Heart left ventricle (tissue), 16 donors: ENCODE data around the gene BOD1. TPM values are rescaled to one million over a fixed set of nuclear protein-coding genes. Genes with fewer than 3 reads are reported as not detected.

Experiments
- ATAC-seq, 4 donors: fragments of 200-7000 bp; cut with Tn5 transposase; one replicate each; pipeline ENCODE4 v1.9.1; 2020 to 2022; ENCODE audit warnings: moderate library complexity in 4 of 4, mild to moderate bottlenecking in 3 of 4, moderate number of reproducible peaks in 1 of 4
- DNase-seq, 5 donors: peaks; one replicate each; pipeline ENCODE4 v3.0.0-alpha.2; 2020
- H3K27ac ChIP-seq, 12 donors: fragments of 200-600 bp; sonication (generic) in 4 of 12; one replicate each; pipeline versions ENCODE4 v1.5.0 to v1.8.0; 2016 to 2022; ENCODE audit warnings: mild to moderate bottlenecking in 2 of 12
- H3K27me3 ChIP-seq, 9 donors: fragments of 200-600 bp; sonication (generic) in 2 of 9; one replicate each; pipeline versions ENCODE4 v1.5.1 to v1.8.0; 2016 to 2022; ENCODE audit warnings: mild to moderate bottlenecking in 3 of 9
- H3K36me3 ChIP-seq, 9 donors: fragments of 200-600 bp; sonication (generic) in 2 of 9; one replicate each; pipeline versions ENCODE4 v1.5.0 to v1.8.0; 2018 to 2022; ENCODE audit warnings: mild to moderate bottlenecking in 2 of 9
- H3K4me1 ChIP-seq, 12 donors: fragments of 200-600 bp; sonication (generic) in 4 of 12; one replicate each; pipeline versions ENCODE4 v1.5.0 to v1.8.0; 2016 to 2022; ENCODE audit warnings: mild to moderate bottlenecking in 3 of 12
- H3K4me3 ChIP-seq, 12 donors: fragments of 200-600 bp; sonication (generic) in 4 of 12; one replicate each; pipeline versions ENCODE4 v1.5.0 to v1.8.0; 2017 to 2022; ENCODE audit warnings: mild to moderate bottlenecking in 9 of 12, moderate library complexity in 4 of 12
- H3K9me3 ChIP-seq, 12 donors: fragments of 200-600 bp; sonication (generic) in 4 of 12; one replicate each; pipeline versions ENCODE4 v1.5.0 to v1.8.0; 2016 to 2022; ENCODE audit warnings: mild to moderate bottlenecking in 1 of 12
- POLR2A ChIP-seq, 2 donors: fragments of 450-650 bp; IDR thresholded peaks; one replicate each; pipeline ENCODE4 v1.6.1; 2017; ENCODE audit warnings: antibody characterized with exemption in 2 of 2, mild to moderate bottlenecking in 2 of 2, moderate library complexity in 2 of 2
- WGBS, 4 donors: extraction: QIAGEN DNeasy Blood & Tissue Kit in 2 of 4; methylation state at CpG; one replicate each; pipeline versions ENCODE4 v1.1.5 to v1.1.7; 2013 to 2018; 5-methylcytosine and 5-hydroxymethylcytosine counted together
- intact Hi-C, 10 donors: fragments of 100-400 bp; cut with DNase I; formaldehyde crosslinking; loops; one replicate each; pipeline versions ENCODE4 v1.11.1 to v1.14.2; 2022
- polyA plus RNA-seq, 2 donors: library from polyadenylated mRNA; stranded (reverse); fragments of 200-250 nt; gene quantifications; one replicate each; pipeline ENCODE4 v1.2.3, GENCODE V29; 2013
- total RNA-seq, 9 donors: library from RNA; depleted of rRNA in 2 of 9; stranded (reverse); fragments of >200 nt in 2 of 9; fragmentation: NEBNext Ultra II Directional in 3 of 9; extraction: Animal tissue kit (Norgen Biotek cat#: 25700) in 3 of 9; gene quantifications; one replicate each; pipeline versions ENCODE4 v1.1.0 to v1.2.4, GENCODE V29; 2016 to 2023
- TF ChIP-seq, protein P1 (sequence below), 12 donors: fragments of 200-600 bp; sonication (generic) in 4 of 12; IDR thresholded peaks; one replicate each; pipeline versions ENCODE4 v1.5.0 to v1.8.0; 2018 to 2022; ENCODE audit warnings: antibody characterized with exemption in 12 of 12, mild to moderate bottlenecking in 5 of 12
- donor health status: ischemic (EF 13 %, LVEDD 7.1; RV severe dilation, severe dysfunction).
- donor health status: healthy with polysubstance abuse.
- donor health status: DM: no; HTN: yes; CAD: no.
- donor health status: DM: no; HTN: no; CAD: no.
- donor health status: ischemic (EF 25% LVEDD 6.9; RV normal size, moderate dysfunction).
- donor health status: ischemic (EF 25% LVEDD 5.7; RV mildly dilated, moderate dysfunction).
- donor health status: healthy.
- donor health status: DM: yes; HTN: yes; CAD: no.
- donor health status: ischemic (EF 35%, LVEDD 5.7; RV mildly dilated, moderate dysfunction).
- donor health status: nonischemic (EF 11% LVEDD 7.7; RV severe dilation, severe dysfunction).
- donor health status: DM: yes; HTN: yes; CAD: no.
- donor health status: PGD.
- donor health status: ischemic (EF 29% LVEDD 5.4; RV normal size, mild dysfunction).
- donor health status: nonischemic (EF 23%, LVEDD 6.1; RV moderate dilation, normal function).

BOD1 gene
- total and polyA plus RNA-seq, 11 donors = 21.6 to 51.0 (median 38.3) TPM

GRCh38 chr5:173626505-173626820 lies 10.0 kb upstream of the BOD1 start:
- peak in 1 of 4 donors; percentile 25 for ATAC-seq
- intact Hi-C loops = loop anchor here in 5 of 10 donors (5.0 to 10.0 kb wide), 5 partner anchors 131 to 268 kb away; no protein-coding TSS in a partner anchor
- TF ChIP-seq POLR2A (IDR thresholded peaks at IDR 0.05) = no peak
- TF ChIP-seq, protein P1, sequence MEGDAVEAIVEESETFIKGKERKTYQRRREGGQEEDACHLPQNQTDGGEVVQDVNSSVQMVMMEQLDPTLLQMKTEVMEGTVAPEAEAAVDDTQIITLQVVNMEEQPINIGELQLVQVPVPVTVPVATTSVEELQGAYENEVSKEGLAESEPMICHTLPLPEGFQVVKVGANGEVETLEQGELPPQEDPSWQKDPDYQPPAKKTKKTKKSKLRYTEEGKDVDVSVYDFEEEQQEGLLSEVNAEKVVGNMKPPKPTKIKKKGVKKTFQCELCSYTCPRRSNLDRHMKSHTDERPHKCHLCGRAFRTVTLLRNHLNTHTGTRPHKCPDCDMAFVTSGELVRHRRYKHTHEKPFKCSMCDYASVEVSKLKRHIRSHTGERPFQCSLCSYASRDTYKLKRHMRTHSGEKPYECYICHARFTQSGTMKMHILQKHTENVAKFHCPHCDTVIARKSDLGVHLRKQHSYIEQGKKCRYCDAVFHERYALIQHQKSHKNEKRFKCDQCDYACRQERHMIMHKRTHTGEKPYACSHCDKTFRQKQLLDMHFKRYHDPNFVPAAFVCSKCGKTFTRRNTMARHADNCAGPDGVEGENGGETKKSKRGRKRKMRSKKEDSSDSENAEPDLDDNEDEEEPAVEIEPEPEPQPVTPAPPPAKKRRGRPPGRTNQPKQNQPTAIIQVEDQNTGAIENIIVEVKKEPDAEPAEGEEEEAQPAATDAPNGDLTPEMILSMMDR (IDR thresholded peaks at IDR 0.05) = no peak
- Histone ChIP-seq H3K27ac (peak overlapping the region in 3 of 12 donors; percentile 13 to 54 (median 36)), H3K36me3 (no peaks in the 10 kb centered on the region), H3K9me3 (no peaks in the 10 kb centered on the region), H3K4me1 (peaks cover 0 to 17% (median 5%) of the 10 kb centered on the region in 12 donors), H3K27me3 (no peaks in the 10 kb centered on the region), H3K4me3 (no peak overlapping the region)
- WGBS, 4 donors = 84 to 87% (median 85%) methylated on average over 3 of the region's 3 CpGs
- no peak for DNase-seq

- Histone ChIP-seq H3K4me3 (no peak overlapping the region), H3K27ac (peak overlapping the region in 5 of 12 donors; percentile 1 to 54 (median 36)), H3K36me3 (no peaks in the 10 kb centered on the region), H3K9me3 (no peaks in the 10 kb centered on the region), H3K4me1 (peaks cover 0 to 17% (median 5%) of the 10 kb centered on the region in 12 donors), H3K27me3 (no peaks in the 10 kb centered on the region)
- TF ChIP-seq, protein P1 (IDR thresholded peaks at IDR 0.05) = peak in 6 of 12 donors; percentile 6 to 44 (median 19)
- TF ChIP-seq POLR2A (IDR thresholded peaks at IDR 0.05) = no peak
- WGBS, 4 donors = 71 to 77% (median 73%) methylated on average over 5 to 6 of the region's 6 CpGs
- ATAC-seq (peak; percentile 60 to 82 (median 68)), DNase-seq (peak in 1 of 5 donors; percentile 31)
- intact Hi-C loops = loop anchor here in 5 of 10 donors (2.0 to 10.0 kb wide), 6 partner anchors 131 to 345 kb away; no protein-coding TSS in a partner anchor
These were observed 9.4 kb upstream of the BOD1 start for GRCh38 chr5:173625673-173626504.

DNA sequence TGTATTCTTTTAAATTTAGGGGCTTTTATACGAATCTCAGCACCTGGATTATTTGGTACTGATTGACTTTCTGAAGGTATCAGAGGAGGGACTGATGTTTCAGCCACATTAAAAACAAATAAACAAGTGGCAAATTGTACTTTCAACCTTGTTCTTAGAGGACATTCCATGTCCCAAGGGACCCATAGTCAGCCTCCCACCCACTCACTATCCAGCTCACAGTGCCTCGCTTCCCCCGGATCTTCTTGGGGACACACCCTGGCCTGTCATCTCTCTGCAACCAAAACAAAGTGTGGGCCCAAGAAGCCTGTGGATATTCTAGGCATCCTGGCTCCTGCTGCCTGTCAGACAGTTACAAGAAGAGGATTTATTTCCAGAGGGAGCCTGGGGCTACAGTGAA lies 8.8 kb upstream of the BOD1 start:
- H3K27ac ChIP-seq = peak overlapping the region in 5 of 12 donors; percentile 1 to 54 (median 36)
- H3K9me3 ChIP-seq = no peaks in the 10 kb centered on the region
- DNase-seq (no peak), ATAC-seq (peak in 2 of 4 donors; percentile 16)
- WGBS, 4 donors = 66 to 93% (median 73%) methylated on average over 1 to 3 of the region's 3 CpGs
- H3K4me3 ChIP-seq = no peak overlapping the region
- peaks cover 0 to 17% (median 5%) of the 10 kb centered on the region in 12 donors for H3K4me1 ChIP-seq
- intact Hi-C loops = loop anchor here in 5 of 10 donors (2.0 to 10.0 kb wide), 6 partner anchors 132 to 346 kb away; no protein-coding TSS in a partner anchor
- no peak for TF ChIP-seq POLR2A (IDR thresholded peaks at IDR 0.05)
- TF ChIP-seq, protein P1 (IDR thresholded peaks at IDR 0.05) = no peak
- H3K27me3 ChIP-seq = no peaks in the 10 kb centered on the region
- no peaks in the 10 kb centered on the region for H3K36me3 ChIP-seq

DNA sequence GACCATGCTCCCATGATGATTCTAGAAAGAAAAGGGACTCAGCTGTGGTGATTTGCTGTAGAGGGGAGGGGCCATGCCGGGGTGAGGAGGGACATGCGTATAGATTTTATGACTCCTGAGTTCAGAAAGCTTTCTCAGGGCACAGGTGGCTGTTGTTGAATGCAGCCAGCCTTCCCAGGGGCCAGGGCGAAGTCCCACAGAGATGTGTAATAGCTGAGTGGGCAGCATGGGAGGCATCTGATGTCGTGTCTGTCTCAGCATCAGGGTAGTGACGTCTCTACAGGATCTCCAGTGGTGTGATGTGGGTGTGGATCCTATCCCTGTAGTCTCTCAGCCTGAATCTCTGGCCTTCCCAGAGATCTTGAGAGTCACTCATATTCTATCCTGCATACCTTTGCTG lies 7.8 kb upstream of the BOD1 start:
- H3K4me3 ChIP-seq = no peak overlapping the region
- intact Hi-C loops = loop anchor here in 5 of 10 donors (2.0 to 10.0 kb wide), 5 partner anchors 241 to 693 kb away; no protein-coding TSS in a partner anchor
- DNase-seq = no peak
- TF ChIP-seq POLR2A (IDR thresholded peaks at IDR 0.05) = no peak
- TF ChIP-seq, protein P1 (IDR thresholded peaks at IDR 0.05) = no peak
- peaks cover 0 to 18% (median 5%) of the 10 kb centered on the region in 12 donors for H3K4me1 ChIP-seq
- ATAC-seq = no peak
- H3K27ac ChIP-seq = no peak overlapping the region
- H3K9me3 ChIP-seq = no peaks in the 10 kb centered on the region
- 79 to 91% (median 83%) methylated on average over 5 of the region's 5 CpGs for WGBS, 4 donors
- no peaks in the 10 kb centered on the region for H3K27me3 ChIP-seq
- H3K36me3 ChIP-seq = no peaks in the 10 kb centered on the region
